ENCODE results near the gene ATF5.

GRCh38 chr19:49933643-49934042, 4.6 kb downstream of the ATF5 start:
- TF ChIP-seq CTCF (conservative IDR thresholded peaks at IDR 0.05) = no peak
- TF ChIP-seq ZFX (IDR thresholded peaks at IDR 0.05) = no peak
